Activated naive CD4-positive, alpha-beta T cell (primary cell): ENCODE measurements around the gene DNAJA4.

Experiments used
- DNase-seq, 4 experiments: peaks; one replicate each; lab custom pipeline; 2025; lab: John Stamatoyannopoulos, UW

DNAJA4 gene

DNA sequence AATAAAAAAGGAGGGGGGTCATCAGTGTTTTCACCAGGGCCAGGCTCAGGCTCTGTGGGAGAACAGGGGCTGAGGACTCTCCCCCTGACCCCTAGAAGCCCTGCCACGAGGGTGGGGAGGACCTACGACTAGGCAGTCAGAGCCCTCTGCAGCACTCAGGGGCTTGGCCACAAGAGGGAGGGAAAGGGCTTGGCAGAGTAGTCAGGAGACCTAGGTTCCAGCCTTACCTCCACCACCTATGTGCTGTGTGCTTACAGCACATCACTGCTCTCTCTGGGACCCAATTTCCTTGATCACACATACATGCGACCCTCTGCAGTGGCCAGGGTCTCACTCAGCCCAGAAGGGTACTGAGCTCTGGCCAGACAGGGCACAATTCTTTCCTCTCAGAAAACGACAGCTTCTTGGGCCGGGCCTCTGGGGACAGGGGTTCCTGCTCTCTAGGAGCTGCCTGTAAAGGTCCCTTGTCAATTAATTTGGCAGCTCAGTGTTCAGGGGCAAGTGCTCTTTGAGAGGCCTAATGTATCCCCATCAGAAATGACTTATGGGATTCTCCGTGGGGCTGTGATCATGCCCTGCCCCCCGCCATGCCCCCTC lies 51.4 kb downstream of the DNAJA4 start:
- DNase-seq, result no peak

DNA sequence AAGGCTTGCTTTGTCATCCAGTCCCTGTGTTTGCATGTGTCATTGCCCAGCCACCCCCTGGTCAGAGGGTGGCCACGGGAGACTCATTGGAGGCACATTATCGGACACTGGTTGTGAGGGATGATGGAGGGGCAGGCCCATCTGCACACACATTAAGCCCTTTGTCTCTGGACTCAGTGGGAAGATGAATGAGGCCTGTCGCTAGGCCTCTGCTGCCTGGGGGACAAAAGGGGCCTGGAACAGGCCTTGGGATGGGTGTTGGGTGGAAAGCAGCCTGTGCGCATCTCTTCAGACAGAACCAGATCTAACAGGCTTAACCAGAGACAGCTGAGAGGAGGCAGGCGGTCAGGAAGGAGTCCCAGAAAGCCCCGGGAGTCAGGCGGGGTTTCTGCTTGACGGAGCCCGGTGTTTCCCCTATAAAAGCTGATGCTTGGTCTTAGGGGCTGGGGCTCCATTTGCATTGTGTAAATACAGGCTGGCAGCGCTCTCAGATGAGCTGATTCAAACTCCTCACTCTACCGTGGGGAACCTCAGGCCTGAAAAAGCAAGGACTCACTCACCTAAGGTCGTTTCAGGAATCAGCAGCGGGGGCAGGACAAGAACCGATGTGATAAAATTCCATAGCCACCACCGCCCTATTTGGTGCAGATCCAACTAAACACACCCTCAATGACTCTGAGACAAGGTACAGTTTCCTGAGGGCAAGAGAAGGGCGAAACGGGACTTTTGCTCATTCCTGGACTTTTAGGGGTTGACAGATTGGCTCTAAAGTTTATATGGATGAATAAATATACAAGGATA lies 52.1 kb downstream of the DNAJA4 start:
- no peak for DNase-seq

DNA sequence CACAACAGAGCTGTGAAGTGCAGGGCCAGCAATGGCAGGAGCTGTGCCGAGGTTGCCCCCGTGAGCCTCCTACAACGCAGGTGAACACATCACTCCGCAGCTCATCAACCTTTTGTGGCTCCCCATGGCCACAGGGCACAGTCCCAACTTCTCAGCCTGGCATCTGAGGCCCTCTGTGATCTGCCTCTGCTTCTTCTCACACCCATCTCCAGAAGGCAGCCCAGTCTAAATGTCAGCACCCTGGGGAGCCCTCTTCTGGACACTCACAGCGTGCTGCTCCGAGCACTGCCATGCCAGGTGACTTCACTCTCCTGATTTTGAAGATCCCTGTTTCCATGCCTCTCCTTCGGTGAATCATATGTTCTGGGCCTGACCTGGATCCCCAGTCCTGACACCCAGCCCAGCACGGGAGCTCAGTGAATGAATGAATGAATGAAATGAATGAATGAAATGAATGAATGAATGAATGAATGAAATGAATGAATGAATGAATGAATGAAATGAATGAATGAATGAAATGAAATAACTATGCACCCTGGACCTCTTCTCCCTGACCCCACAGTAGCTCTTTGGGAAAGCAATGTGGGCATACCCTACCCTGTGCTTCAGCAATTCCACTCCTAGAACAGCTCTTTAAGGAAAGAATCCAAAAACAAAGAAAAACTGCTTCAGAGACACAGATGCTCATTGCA lies 52.9 kb downstream of the DNAJA4 start:
- no peak for DNase-seq

DNA sequence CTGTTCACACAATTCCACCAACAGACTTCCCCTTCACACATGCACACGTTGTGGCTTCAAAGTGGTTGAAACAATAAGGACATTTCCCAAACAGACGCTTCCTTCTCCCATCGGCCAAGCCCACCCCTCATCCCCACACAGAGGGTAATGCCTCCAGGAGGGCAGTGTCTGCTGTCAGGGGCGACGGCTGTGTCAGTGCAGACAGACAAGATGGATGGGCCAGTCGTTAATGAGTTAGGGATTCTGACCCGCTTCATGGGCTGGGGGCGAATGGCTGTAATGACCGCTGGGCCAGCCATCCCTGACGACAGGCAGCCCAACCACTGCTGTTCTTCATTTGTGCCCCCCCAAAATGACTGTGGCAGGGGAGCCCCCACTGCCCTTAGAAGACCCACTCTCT lies 55.2 kb downstream of the DNAJA4 start:
- DNase-seq, result no peak

DNA sequence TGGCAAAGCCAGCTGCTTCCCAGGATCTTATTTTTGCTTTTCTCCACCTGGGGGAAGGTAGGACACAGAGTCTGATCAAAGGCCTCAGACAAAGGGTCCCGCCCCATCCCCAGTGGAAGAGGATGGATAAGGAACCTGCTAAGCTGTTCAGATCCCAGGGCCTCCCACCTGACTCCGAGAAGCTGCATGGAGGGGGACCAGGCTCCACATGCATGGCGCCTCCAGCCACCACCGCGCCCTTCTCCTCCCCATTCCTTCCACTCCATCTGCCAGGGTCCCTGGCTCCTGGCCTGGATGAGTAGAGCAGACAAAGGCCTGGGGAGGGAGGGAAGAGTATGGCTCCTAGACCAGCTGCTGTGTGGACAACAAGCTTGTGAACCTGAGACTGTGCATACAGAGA lies 55.8 kb downstream of the DNAJA4 start:
- no peak for DNase-seq

DNA sequence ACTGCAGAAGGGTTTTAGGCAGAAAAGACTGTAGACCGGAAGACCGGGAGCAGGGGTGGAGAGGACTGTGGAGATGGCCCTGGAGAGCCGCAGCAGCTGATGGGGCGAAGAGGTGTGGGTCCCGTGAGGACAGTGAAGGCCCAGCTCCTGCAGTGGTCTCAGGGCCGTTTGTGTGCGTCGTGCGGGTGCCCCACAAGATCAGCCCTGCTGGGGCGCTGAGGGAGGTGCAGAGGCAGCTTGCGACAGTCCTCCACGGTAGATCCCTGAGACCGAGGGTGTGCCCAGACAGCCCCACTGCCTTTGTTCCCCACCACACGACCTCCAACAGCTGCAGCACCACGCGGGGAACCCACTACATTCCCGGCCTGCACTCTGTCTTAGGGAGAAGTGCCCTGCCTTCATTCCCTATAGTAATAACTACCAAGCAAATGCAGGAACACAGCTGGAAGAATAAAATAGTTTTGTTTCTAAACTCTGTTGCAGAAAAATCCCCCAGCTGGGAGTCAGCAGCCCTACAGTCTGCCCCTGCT lies 56.7 kb downstream of the DNAJA4 start:
- DNase-seq, result no peak

DNA sequence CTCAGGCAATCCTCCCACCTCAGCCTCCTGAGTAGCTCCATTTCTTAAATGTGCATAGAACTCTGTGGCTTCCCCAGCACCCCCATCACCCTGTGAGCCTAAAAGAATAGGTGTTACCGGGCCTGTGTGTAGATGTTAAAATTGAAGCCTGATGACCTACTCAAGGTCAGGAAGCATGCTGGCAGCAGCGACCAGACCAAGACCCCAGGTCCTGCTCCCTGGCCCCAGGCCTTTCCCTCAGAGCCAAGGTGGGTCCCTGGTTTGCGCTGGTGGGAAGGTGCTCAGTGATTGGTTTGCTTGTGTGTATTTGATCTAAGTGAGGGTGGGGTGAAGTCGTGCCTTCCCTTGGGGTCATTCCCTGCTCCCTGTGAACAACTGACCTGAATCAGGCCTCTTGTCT lies 57.4 kb downstream of the DNAJA4 start:
- DNase-seq, result no peak

DNA sequence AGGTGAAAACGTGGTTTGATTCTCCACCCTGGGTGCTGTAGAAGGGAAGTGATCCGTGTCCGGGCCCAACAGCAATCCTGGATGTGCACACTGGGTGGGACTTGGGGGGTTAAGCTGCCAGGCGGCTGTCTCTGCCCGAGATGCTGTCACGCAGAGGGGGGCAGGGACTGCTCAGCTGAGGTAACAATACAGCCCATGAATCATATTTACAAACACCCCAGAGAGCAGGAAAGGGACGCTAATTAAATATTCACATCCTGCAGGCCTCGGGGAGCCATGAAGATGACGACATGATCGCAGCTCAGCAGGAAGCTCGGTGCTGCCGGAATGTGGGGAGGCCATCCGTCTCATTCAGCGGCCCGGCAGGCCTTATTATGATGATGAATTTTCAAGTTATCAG lies 57.9 kb downstream of the DNAJA4 start:
- DNase-seq, result no peak

DNA sequence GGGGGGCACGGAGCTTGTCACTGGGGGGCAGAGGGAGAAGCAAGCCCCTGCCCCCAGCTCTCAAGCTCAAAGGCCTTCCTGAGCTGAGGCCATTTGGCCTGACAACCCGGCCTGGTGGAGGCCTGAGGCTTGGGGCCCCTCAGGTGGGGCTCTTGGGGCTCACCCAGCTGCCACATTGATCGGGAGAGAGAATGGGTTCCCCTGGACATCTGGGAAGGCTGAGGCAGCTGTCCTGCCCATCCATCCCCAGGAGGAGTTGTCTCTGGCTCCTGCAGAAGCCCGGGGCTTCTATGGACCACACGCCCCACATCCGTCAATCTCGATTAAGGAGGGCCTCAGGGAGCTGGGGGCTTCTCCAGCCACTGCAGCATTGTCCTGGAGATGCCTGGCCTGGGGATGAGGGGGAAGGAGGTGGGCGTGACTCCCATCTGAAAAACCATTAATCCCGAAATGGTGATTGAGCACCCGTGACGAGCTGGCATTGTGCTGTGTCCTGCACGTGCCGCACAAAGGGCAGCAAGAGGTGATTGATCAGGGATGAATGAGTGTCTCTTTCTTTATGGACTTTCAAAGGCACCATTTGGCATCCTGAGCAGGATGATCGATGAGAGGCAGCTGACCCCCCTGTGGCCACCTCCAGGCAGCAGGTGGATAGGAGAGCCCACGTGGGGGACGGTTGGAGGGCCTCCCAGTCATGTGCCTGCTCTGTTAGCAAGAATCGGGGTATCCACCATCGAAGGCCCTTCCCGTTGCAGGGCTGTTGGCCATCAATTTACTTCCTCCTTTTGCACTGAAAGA lies 58.6 kb downstream of the DNAJA4 start:
- no peak for DNase-seq

DNA sequence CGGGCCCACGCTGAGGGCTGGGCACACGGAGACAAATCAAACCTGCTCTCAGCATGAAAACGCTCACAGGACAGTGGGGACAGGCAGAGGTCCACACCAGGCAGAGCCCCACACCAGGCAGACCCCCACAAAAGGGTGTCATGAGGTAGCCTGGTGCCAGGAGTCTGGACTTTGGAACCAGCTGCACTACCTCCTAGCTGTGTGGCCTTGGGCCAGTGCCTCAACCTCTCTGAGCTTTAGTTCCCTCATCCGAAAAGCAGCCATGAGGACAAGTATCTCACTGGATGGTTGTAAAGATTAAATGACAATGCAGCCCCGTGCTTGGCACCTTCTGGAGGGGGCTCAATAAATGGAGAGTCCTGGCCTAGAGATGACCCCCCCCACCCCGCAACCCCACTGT lies 59.3 kb downstream of the DNAJA4 start:
- DNase-seq, result no peak

DNA sequence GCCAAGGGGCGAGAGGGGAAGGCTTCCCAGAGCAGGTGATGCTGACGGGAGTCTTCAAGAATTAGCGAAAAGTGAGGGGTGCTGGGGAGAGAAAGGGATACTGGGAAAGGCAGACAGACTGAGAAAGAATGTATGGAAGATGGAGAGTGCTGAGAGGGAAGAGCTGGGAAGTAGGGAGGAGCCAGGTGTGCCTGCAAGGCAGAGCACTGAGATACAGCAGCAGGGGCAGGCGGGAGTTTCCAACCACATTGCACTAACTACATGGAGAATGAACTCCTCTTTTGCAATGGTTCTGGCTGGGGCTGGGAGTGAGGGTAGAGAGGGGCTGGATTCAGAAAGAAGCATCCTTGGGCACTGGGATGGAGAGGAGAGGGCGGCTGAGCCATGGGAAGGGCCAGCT lies 59.8 kb downstream of the DNAJA4 start:
- DNase-seq, result no peak

DNA sequence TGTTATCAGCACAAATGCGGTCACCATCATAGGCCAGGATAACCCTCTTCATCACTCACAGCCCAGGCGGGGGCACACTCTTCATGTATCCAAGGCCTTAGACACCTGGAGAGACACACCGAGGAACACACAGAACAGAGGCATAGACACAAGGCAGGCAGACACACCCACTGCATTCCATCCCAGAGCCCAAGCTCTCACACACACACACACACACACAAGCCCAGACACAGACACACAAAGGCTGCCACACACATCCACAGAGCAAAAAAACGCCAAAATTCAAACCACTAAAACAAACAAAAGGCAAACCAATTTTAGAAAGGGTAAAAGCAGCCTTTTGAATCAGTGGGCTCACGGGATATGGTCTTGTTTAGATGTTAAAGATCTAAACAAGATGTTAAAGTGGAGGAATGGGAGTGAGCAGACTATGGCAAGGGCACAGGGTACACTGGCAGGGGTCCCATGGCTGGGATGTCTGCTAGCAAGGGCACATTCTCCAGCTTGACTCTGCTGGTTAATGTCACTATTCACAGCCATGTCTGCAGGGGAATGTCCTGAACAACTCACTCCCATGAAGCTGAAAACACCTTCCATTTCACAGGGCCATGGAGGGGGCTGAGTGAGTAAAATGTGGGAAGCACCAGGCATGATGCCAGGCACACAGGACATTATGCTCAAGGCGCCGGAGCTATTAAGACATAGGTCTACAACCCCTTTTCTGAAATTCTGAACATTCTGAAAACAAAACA lies 60.9 kb downstream of the DNAJA4 start:
- DNase-seq, result no peak

DNA sequence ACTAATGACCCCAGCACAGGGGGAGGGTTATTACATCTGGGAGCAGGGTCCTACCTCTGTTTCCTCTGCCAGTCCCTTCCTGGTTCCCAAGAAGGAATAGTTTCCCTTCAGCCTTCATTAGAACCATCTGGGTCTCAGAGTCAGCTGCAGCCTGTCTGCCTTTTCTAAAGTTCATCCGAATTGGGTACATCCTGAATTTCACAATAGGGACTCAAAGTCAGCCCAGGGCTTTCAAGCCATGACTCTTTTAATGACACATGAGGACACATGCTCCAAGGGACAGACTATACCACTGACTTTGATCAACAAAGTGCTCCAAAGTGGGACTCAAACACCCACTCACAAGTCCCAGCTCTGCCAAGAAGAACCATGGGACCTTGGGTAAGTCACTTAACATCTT lies 63.1 kb downstream of the DNAJA4 start:
- no peak for DNase-seq

DNA sequence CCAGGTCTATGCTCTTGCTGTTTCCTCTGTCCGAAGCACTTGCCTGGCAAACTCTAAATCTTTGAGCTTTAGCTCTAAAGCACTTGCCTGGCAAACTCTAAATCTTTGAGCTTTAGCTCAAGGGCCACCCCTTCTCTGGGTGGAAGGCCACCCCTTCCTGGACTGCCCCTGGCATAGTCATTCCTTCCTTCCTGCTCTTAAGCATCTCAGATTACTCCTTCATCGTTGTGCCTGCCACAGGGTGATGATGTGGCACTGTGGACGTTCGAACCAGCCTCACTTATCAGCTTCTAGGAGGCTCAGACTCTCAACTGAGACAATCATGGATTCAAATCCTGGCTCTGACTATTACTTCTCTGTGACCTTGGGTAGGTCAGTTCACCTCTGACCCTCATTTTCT lies 65.3 kb downstream of the DNAJA4 start:
- DNase-seq, result no peak
